ENCODE results near the gene EXOC6B.
"Not testable (repeated sequence)": the region's sequence is repeated elsewhere in the genome, so short reads cannot be mapped to it uniquely, and the experiment has no call there.

EXOC6B gene

DNA sequence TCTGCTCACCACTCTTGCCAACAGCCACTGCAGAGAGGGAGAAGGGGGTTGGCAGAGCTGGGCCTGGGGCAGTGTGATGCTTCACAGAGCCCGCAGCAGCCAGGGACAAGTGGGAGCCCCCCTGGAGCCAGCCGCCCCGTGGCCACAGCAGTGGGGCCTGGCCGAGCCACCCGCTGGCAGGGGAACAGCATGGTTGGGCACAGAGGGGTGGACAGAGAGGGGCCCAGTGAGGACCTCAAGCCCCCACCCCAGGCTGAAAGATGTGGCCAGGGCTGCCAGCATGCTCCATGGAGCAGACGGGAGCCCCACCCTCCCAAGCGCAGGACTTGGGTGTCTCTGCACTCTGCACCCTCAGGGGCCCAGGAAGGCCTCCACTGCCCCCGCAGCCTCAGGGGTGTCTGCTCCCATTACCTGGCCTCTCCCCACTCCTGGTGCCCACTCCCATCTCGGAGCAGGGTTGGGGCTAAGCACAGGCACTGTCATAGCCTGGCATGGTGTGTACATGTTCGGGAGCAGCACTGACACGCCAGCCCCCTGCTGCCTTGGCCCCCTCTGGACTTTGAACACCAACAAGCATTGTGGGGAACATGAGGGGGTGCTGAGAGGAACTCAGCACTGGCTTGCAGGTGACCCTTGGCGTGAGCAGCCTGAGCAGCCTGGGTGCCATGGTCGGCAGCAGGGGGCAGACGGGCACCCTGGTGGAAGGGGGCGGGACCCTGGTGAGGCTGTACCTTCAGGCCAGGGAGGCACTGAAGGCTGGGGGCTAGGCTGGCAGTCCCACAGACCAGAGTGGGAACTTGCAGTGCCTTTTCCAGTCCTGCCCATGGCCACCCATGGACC is 398.6 kb downstream of the EXOC6B start:
- DNase-seq (ENCODE audit: low spot score), result no peak

DNA sequence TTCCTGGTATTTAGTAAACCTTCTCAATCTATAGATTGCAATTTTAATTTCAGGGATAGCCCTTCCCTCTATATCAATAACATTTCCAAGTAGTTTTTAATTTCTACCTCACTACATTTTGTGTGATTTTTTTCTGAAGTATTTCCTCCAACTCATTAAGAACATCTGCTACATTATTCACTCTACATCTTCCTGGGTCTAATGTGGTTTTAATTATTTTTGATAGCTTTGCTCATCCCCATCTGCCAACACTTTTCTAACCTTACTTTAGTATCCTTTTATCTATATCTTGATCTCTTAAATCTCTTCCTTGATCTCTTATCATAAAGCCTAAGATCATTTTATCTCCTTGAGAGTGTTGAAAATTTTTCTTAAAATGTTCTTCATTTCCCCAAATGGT is 399.8 kb downstream of the EXOC6B start:
- no peak for DNase-seq (ENCODE audit: low spot score)

DNA sequence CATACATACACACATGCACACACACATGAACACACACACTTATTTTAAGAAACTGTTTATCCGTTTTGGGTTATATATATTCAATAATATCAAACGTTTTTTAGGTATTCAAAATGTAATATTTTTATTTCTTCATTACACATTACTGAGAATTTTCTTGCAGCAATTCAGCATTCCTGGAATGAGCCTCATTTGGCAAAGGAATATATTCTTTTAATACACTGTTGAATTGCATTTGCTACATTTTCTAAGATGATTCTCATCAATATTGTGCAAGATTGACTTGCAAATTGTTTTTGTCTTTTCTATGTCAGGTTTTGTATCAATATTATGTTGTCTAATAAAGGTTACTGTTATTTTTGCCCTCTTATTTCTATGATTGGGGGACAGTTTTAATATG is 402.1 kb downstream of the EXOC6B start:
- DNase-seq (ENCODE audit: low spot score), result no peak

DNA sequence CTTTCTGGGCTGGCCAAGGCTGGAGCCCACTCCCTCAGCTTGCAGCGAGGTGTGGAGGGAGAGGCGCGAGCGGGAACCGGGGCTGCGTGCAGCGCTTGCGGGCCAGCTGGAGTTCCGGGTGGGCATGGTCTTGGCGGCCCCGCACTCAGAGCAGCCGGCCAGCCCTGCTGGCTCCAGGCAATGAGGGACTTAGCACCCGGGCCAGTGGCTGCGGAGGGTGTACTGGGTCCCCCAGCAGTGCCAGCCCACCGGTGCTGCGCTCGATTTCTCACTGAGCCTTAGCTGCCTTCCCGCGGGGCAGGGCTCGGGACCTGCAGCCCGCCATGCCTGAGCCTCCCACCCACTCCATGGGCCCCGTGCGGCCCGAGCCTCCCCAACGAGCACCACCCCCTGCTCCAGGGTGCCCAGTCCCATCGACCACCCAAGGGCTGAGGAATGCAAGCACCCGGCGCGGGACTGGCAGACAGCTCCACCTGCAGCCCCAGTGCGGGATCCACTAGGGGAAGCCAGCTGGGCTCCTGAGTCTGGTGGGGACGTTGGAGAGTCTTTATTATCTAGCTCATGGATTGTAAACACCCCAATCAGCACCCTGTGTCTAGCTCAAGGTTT is 404.0 kb downstream of the EXOC6B start:
- DNase-seq (ENCODE audit: low spot score), result not testable (repeated sequence)

DNA sequence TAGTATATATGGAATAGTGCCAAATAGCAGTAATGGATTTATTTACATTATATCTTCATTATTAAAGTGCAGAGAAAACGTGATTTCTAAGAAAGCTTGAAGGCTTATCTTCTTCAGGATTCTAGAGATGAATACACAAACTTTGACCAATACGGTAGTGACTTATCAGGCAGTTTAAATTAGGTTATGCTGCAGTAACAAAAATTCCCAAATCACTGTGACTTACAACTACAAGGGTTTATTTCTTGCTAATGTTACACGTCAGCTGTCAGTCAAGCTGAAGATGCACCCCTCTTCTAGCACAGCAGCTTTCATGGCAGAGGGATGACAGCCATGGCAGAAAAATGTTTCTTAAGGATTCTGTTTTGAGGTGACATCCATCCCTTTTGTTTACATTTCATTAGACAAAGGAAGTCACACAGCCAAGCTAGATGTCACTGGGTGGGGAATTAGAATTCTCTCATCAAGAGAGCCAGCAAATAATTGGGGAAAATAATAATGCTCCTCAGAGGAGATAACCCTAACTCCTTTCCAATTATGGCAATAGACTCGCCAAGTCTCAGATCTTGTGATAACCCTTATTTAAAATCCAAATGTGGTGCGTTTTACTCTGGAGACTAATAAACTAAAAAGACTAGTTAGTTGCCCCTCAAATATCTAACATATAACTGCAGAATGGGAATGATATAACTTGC is 409.9 kb downstream of the EXOC6B start:
- no peak for DNase-seq (ENCODE audit: low spot score)

DNA sequence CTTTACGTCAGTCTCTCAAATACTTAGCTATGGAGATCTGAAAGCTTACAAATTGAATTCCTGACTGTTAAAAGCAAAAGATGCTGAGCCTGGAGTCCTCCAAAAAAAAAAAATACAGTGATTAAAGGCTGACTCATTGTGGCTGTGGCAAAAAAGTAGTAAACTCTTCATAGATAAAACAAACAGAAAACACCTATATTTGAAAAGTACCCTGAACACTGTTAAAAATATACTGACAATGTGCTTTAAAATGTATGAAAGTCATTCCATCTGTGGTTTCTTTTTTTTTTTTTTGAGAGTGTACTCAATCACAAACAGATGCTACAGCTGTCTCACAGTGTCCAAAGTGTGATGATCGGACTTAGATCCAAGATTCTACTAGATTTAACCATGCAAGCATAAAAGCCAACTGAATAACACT is 410.6 kb downstream of the EXOC6B start:
- no peak for DNase-seq (ENCODE audit: low spot score)

DNA sequence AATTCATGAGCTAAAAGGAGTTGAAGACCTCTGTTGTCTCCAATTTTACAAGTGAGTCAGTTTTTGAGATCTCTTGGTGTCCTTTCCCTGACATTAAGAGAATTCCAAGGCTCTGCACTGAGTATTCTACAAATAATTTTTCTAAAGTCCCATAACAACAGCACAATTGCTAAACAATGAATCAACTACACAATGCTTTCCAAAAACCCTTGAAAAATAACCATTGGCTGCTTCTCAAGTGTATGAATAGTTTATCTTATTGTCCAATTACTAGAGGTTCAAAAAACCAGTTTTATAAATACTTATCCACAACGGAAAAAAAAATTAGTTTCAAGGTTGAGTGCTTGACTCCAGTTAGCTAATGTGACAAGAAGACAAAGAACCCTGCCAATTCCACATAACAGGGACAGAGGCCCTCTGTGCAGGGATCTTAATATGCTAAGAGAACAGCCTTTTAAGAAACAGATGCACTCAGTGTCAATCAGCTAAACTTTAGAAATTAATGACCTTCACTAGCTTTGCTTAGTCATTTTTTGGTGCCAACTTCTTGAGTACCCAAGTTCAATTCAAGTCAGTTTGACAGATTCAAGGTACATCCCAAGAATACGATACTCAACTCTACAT is 411.6 kb downstream of the EXOC6B start:
- DNase-seq (ENCODE audit: low spot score), result no peak

DNA sequence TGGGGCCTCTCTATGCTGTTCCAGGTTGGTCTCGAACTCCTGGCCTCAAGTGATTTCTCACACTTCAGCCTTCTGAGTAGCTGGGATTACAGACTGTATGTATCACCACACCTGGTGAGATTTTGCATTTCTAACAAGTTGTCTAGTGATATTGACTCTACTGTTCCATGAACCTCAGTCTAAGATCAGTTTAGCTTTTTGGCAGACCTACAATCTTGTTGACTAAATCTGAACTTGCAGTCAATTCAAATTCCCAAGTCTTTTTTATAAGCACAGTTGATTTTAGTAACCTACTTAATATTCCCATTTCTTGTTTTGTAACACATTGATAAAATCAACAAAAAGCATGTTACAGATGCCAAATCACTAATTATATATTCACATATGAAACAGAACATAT is 412.1 kb downstream of the EXOC6B start:
- no peak for DNase-seq (ENCODE audit: low spot score)

DNA sequence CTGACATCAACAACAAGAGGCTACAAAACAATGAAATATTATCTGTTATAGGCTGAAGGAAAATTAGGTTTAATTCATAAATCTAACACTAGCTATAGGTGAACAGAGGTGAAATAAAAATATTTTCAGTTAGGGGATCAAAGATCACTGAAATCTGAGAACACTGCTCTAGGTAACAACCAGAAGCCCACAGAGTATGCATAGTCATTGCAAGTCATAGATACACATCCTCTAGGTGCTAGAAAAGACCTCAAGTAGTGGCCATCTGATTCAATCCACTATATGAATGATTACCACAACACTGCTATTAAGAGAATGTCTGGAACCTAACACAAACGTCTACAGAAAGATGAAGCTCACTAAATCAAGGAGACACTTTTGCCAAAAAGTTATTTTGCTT is 413.6 kb downstream of the EXOC6B start:
- no peak for DNase-seq (ENCODE audit: low spot score)

DNA sequence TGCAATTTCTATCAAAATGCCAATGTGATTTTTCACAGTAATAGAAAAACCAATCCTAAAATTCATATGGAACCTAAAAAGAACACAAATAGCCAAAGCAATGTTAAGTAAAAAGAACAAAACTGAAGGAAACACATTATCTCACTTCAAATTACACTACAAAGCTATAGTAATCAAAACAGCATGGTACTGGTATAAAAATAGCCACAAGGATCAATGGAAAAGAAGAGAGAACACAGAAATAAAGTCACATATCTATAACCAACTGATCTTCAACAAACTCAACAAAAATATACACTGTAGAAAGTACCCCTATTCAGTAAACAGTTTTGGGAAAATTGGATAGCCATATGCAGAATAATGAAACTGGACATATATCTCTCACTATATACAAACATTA is 426.0 kb downstream of the EXOC6B start:
- no peak for DNase-seq (ENCODE audit: low spot score)

DNA sequence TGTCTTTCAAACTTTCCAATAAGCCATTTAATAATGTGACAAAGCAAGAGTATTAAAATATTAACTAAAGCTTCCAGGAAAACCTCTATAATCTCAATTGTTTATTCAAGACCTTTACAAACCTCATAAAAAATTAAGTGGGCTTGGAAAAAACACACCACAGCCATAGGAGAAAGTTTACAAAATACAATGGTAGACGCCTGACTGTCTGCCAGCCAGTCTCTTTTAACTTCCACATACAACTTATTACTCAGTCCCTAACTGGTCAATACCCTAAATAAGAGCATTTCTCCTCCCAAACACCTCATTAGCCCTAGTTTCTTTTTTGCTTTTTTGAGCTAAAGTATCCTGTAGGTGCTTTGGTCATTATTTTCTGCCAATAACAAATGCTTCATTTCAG is 430.7 kb downstream of the EXOC6B start:
- no peak for DNase-seq (ENCODE audit: low spot score)

DNA sequence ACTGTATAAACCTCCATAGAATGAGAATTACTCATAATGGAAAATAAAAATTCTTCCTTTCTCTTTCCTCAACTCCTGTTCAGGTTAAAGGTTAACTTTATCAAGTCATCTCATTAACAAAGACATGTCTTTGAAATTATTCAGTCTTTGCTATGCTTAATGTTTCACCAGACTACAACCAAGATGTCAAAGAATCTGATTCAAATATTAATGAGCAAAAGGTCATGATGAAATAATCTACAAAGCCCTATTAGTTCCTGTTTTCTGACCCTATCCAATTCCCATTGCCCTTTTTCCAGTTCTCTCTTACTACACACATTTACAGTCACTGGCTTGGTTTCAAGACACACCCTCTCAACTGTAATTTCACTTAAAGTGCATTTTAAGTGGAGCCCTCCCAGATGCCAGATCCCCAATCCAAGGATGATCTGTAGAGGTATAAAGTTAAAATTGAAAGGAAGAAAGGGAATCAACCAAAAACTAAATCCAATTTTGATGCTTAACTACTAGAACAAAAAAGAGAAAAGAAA is 431.2 kb downstream of the EXOC6B start:
- DNase-seq (ENCODE audit: low spot score), result no peak

DNA sequence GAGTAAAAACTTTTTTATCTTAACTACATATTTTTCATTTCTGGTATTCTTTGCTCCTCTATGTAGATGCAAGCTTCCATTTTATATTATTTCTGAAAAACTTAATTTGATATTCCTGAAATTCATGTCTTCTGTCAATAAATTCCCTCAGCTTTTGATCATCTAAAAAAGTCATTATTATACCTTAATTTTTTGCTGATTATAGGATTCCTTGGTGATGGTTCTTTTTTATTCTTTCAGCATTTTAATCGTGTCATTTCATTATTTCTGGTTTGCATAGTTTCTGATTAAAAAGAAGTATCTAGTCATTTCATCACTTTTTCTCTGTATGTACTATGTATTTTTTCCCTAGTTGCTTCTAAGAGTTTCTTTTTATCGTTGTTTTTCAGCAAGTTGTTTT is 436.4 kb downstream of the EXOC6B start:
- DNase-seq (ENCODE audit: low spot score), result no peak

DNA sequence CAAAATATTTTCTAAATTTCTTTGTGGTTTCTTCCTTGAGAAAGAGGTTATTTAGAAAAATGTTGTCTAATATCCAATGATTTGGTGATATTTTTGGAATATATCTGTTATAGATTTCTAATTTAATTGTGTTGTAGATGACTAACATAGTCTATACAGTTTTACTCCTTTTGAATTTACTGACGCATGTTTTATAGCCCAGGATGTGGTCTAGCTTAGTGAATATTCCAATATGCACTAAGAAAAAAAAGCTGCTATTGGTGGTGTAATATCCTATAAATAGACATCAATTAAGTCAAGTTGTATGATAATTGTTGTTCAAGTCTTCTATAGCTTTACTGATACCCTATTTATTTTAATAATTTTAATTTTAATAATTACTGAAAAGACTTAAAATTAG is 437.6 kb downstream of the EXOC6B start:
- no peak for DNase-seq (ENCODE audit: low spot score)

DNA sequence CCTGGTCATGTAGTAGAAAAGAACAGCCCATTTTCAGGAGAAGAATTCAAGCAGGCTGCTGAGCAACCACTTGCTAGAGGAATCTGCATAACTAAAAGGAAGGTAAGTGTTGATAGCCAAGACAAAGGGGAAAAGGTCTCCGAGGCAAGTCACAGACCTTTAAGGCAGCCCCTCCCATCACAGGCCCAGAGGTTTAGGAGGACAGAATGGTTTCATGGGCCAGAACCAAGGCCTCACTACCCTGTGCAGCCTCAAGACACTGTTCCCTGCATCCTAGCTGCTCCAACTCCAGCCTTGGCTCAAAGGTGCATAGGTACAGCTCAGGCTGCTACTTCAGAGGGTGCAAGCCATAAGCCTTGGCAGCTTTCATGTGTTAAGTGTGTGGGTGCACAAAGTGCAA is 439.5 kb downstream of the EXOC6B start:
- no peak for DNase-seq (ENCODE audit: low spot score)

DNA sequence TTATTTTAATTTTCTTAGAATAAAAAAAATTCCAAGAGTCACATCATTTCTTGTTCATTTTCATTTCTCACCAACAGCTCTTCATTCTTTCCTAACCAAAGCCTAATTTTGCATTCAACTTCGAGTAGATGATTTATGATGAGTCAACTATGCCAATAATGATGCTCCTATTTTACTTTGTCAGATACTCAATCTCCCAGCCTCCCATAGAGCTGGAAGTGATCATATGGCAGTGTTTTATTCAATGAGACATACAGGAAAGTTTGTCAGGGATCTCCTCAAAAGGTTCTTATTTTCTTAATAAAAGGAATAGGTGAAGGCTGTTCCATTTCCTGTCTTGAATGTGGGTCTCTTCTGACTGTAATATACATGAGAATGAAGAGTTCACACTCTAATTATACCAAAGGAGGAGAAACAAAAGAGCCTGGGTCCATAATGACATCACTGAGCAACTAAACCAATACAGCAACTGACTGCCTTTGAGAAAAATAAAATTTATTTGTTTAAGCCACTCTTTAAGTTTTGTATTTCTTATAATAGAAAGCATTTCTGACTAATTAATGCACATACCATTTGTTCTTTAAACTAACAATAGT is 447.0 kb downstream of the EXOC6B start:
- DNase-seq (ENCODE audit: low spot score), result no peak

DNA sequence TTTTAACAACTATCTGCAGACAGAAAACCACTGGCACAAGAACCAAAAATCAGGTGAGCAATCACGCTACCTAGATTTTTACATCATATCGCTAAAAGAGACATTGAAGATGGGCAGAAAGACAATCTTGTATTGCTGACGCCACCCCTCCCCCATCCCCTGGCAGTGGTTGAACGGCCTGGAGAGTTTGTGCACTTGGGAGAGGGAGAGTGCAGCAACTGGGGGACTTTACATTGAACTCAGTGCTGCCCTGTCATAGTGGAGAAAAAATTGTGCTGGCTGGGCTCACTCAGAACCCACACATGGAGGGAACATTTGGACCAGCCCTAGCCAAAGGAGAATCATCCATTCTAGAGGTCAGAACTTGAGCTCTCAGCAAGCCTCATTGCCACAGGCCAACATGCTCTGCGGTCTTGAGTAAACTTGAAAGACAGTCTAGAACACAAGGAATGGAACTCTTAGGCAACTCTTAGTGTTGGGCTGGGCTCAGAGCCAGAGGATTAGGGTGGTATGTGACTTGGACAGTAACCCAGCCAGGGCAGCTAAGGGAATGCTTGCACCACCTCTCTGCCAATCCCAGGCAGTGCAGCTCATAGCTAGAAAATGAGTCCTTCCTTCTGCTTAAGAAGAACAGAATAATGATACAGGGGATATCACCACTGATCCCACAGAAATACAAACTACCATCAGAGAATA is 458.2 kb downstream of the EXOC6B start:
- DNase-seq (ENCODE audit: low spot score), result peak; percentile 46

DNA sequence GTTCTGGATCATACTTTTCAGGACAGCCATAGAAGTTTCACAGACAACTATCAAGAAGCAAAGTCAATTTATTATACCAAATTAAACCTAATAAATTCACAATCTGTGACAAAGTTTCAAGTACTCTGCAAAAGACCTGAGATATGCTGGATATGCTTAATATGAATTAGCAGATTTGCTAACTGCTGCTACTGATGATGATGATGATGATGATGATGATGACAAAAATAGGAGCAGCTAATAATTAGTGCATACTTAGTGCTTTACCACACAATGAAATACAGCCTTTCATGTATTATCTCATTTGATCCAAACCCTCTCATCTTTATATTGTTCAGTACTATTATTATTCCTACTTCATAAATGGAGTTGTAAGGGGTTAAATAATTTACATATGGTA is 462.4 kb downstream of the EXOC6B start:
- DNase-seq (ENCODE audit: low spot score), result no peak

DNA sequence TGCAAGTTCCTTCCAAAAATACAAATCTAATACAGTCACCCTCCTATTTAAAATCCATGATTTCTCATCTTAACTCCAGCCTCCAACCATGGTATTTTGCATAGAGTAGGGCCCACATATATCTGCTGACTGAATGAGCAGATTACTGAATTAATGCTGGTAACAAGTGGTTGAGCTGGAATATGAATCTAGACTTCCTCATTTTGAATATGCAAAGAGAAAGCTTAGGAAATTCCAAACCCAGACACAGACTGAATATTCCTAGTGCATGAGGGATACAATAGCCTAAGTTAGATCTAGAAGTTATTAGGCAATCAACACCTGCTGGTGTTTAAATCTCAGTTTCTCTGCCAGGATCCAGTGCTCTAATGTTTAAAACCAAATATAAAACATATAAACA is 463.1 kb downstream of the EXOC6B start:
- no peak for DNase-seq (ENCODE audit: low spot score)

DNA sequence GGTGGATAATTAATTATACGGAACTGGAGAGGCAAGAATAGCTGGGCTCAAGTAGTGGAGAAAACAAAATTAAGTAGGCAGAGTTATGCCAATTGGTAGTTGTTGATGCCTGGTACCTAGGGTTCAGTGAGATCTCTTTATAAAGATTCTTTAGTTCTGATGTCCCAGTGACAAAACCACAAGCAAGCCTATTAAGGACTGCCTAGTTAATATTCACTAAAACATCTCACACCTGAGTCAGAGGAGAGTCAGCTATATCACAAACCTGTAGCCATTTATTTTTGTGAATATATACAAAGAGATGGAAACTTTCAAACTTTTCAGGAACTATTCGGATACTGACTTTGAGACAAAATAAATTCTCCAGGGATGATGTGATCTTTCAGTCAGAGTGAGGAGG is 464.3 kb downstream of the EXOC6B start:
- no peak for DNase-seq (ENCODE audit: low spot score)

DNA sequence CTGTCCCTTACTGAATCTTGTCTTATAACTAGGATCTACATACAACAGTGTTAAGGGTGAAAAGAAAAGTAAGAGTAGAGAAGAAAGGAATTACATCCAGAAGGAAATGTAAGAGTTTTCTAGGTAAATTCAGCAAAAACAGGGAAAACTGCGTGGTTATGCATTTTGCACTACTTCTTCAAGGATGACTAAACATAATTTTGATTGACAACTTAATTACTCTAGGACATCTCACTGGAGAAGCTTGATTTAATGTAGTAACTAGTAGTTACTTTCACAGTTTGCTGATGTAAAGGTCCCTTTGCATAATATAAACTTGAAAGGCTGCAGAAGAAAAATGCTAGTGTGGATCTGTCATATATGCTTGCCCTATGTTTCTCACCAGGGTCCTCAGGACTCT is 464.8 kb downstream of the EXOC6B start:
- DNase-seq (ENCODE audit: low spot score), result no peak

DNA sequence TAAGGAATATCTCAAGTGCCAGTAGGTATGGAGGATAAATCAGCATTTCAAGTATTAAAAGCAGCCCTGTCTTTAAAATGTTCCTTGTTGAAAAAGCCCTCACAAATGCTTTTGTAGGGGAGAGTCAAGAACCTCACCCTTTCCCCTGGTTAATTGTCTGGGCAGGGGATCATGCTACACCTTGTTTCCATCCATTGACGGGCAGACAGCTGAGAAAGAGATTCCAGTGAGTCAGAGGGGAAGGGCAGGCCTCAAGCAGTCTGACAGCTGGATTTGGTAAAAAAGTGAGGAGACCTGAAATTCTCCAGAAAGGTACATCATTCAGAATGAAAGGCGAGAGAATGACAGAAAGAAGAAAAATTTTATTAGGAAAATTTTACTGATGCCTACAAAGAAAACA is 475.0 kb downstream of the EXOC6B start:
- no peak for DNase-seq (ENCODE audit: low spot score)
